Measurements from ENCODE around the gene MYRF. TPM values are rescaled to one million over a fixed set of nuclear protein-coding genes. Genes with fewer than 3 reads are reported as not detected.

Gene MYRF
- total RNA-seq, 1 experiment from 2014 or later: not detected

GRCh38 chr11:61792310-61793082 lies 40.1 kb downstream of the MYRF start, which contains the start of the genes FEN1 and TMEM258:
TSS of gene FEN1 (plus strand) at chr11:61792911. CDS start at chr11:61795362, 2,451 bp downstream.
TSS of gene TMEM258 (minus strand) at chr11:61792599. CDS start at chr11:61792558, 41 bp downstream.
- Histone ChIP-seq H3K4me1 (ENCODE audit: low read length) (peaks cover 26% of the 10 kb centered on the region), H3K4me3 (ENCODE audit: low read length) (peak within 1 kb of the TSS; percentile 90), H3K27me3 (ENCODE audit: low read length) (no peaks in the 10 kb centered on the region), H3K9ac (ENCODE audit: low read length) (peak within 1 kb of the TSS; percentile 94), H2AFZ (ENCODE audit: low read length) (peak within 1 kb of the TSS; percentile 91; the same call in 1 of the 2 replicates), H3K79me2 (ENCODE audit: low read length) (peaks cover 69% of the 10 kb centered on the region), H3K36me3 (ENCODE audit: insufficient read depth, low read length) (peaks cover 29% of the 10 kb centered on the region), H4K20me1 (ENCODE audit: insufficient read depth, low read depth, low read length) (peaks cover 7% of the 10 kb centered on the region; the same call in 1 of the 2 replicates), H3K4me2 (ENCODE audit: low read depth, low read length, poor library complexity, severe bottlenecking) (peak within 1 kb of the TSS; percentile 98), H3K9me3 (ENCODE audit: low read length) (no peaks in the 10 kb centered on the region), H3K27ac (ENCODE audit: low read length) (peak within 1 kb of the TSS; percentile 80), H3K9me2 (replicated peaks; ENCODE audit: insufficient read depth, low read length) (no peaks in the 10 kb centered on the region)
- DNase-seq: peak; percentile 96

- Histone ChIP-seq H3K36me3 (ENCODE audit: insufficient read depth, low read length) (peaks cover 28% of the 10 kb centered on the region), H3K4me1 (ENCODE audit: low read length) (peaks cover 27% of the 10 kb centered on the region), H3K9ac (ENCODE audit: low read length) (peak overlapping the region; percentile 94), H3K79me2 (ENCODE audit: low read length) (peaks cover 73% of the 10 kb centered on the region), H3K4me3 (ENCODE audit: low read length) (peak overlapping the region; percentile 90), H2AFZ (ENCODE audit: low read length) (peak overlapping the region; percentile 91; the same call in 1 of the 2 replicates), H3K9me3 (ENCODE audit: low read length) (no peaks in the 10 kb centered on the region), H3K27me3 (ENCODE audit: low read length) (no peaks in the 10 kb centered on the region), H3K27ac (ENCODE audit: low read length) (peak overlapping the region; percentile 80), H3K9me2 (replicated peaks; ENCODE audit: insufficient read depth, low read length) (no peaks in the 10 kb centered on the region), H3K4me2 (ENCODE audit: low read depth, low read length, poor library complexity, severe bottlenecking) (peak overlapping the region; percentile 98), H4K20me1 (ENCODE audit: insufficient read depth, low read depth, low read length) (peaks cover 7% of the 10 kb centered on the region; the same call in 1 of the 2 replicates)
- DNase-seq: no peak
These were observed 40.8 kb downstream of the MYRF start for GRCh38 chr11:61793083-61793828.

- Histone ChIP-seq H2AFZ (ENCODE audit: low read length) (no peak overlapping the region), H3K4me2 (ENCODE audit: low read depth, low read length, poor library complexity, severe bottlenecking) (peak overlapping the region; percentile 98), H3K36me3 (ENCODE audit: insufficient read depth, low read length) (peaks cover 33% of the 10 kb centered on the region), H3K79me2 (ENCODE audit: low read length) (peaks cover 77% of the 10 kb centered on the region), H3K9me2 (replicated peaks; ENCODE audit: insufficient read depth, low read length) (no peaks in the 10 kb centered on the region), H3K27me3 (ENCODE audit: low read length) (no peaks in the 10 kb centered on the region), H3K4me3 (ENCODE audit: low read length) (peak overlapping the region; percentile 90), H3K4me1 (ENCODE audit: low read length) (peaks cover 27% of the 10 kb centered on the region), H3K9ac (ENCODE audit: low read length) (peak overlapping the region; percentile 94), H3K27ac (ENCODE audit: low read length) (peak overlapping the region; percentile 80), H4K20me1 (ENCODE audit: insufficient read depth, low read depth, low read length) (peaks cover 7% of the 10 kb centered on the region; the same call in 1 of the 2 replicates), H3K9me3 (ENCODE audit: low read length) (no peaks in the 10 kb centered on the region)
- DNase-seq: no peak
These were observed 41.4 kb downstream of the MYRF start for GRCh38 chr11:61793829-61794204.

GRCh38 chr11:61794579-61794978 lies 42.1 kb downstream of the MYRF start:
- peaks cover 33% of the 10 kb centered on the region for H3K36me3 ChIP-seq (ENCODE audit: insufficient read depth, low read length)
- H3K79me2 ChIP-seq (ENCODE audit: low read length): peaks cover 77% of the 10 kb centered on the region
- H3K9me3 ChIP-seq (ENCODE audit: low read length): no peaks in the 10 kb centered on the region
- no peak overlapping the region for H3K27ac ChIP-seq (ENCODE audit: low read length)
- peaks cover 7% of the 10 kb centered on the region; the same call in 1 of the 2 replicates for H4K20me1 ChIP-seq (ENCODE audit: insufficient read depth, low read depth, low read length)
- no peak overlapping the region for H2AFZ ChIP-seq (ENCODE audit: low read length)
- no peak overlapping the region for H3K4me3 ChIP-seq (ENCODE audit: low read length)
- peak overlapping the region; percentile 98 for H3K4me2 ChIP-seq (ENCODE audit: low read depth, low read length, poor library complexity, severe bottlenecking)
- H3K4me1 ChIP-seq (ENCODE audit: low read length): peaks cover 27% of the 10 kb centered on the region
- no peak for DNase-seq
- no peaks in the 10 kb centered on the region for H3K27me3 ChIP-seq (ENCODE audit: low read length)
- H3K9ac ChIP-seq (ENCODE audit: low read length): peak overlapping the region; percentile 25
- no peaks in the 10 kb centered on the region for H3K9me2 ChIP-seq (replicated peaks; ENCODE audit: insufficient read depth, low read length)

- H3K79me2 ChIP-seq (ENCODE audit: low read length): peaks cover 73% of the 10 kb centered on the region
- H2AFZ ChIP-seq (ENCODE audit: low read length): no peak overlapping the region
- peaks cover 25% of the 10 kb centered on the region for H3K36me3 ChIP-seq (ENCODE audit: insufficient read depth, low read length)
- no peaks in the 10 kb centered on the region for H3K27me3 ChIP-seq (ENCODE audit: low read length)
- no peak for DNase-seq
- no peaks in the 10 kb centered on the region for H3K9me2 ChIP-seq (replicated peaks; ENCODE audit: insufficient read depth, low read length)
- H3K9me3 ChIP-seq (ENCODE audit: low read length): no peaks in the 10 kb centered on the region
- H3K4me1 ChIP-seq (ENCODE audit: low read length): peaks cover 27% of the 10 kb centered on the region
- H3K27ac ChIP-seq (ENCODE audit: low read length): no peak overlapping the region
- H3K4me2 ChIP-seq (ENCODE audit: low read depth, low read length, poor library complexity, severe bottlenecking): no peak overlapping the region
- peaks cover 7% of the 10 kb centered on the region; the same call in 1 of the 2 replicates for H4K20me1 ChIP-seq (ENCODE audit: insufficient read depth, low read depth, low read length)
- H3K9ac ChIP-seq (ENCODE audit: low read length): no peak overlapping the region
- H3K4me3 ChIP-seq (ENCODE audit: low read length): no peak overlapping the region
These were observed 43.0 kb downstream of the MYRF start for GRCh38 chr11:61795459-61795858.

GRCh38 chr11:61795876-61796526 lies 43.6 kb downstream of the MYRF start:
- Histone ChIP-seq H3K9ac (ENCODE audit: low read length) (no peak overlapping the region), H3K79me2 (ENCODE audit: low read length) (peaks cover 68% of the 10 kb centered on the region), H3K36me3 (ENCODE audit: insufficient read depth, low read length) (peaks cover 27% of the 10 kb centered on the region)

GRCh38 chr11:61797263-61797944 lies 45.0 kb downstream of the MYRF start:
- no peak overlapping the region for H3K4me2 ChIP-seq (ENCODE audit: low read depth, low read length, poor library complexity, severe bottlenecking)
- no peaks in the 10 kb centered on the region for H3K9me3 ChIP-seq (ENCODE audit: low read length)
- H3K27me3 ChIP-seq (ENCODE audit: low read length): no peaks in the 10 kb centered on the region
- peaks cover 54% of the 10 kb centered on the region for H3K79me2 ChIP-seq (ENCODE audit: low read length)
- peaks cover 7% of the 10 kb centered on the region; the same call in 1 of the 2 replicates for H4K20me1 ChIP-seq (ENCODE audit: insufficient read depth, low read depth, low read length)
- H3K4me3 ChIP-seq (ENCODE audit: low read length): no peak overlapping the region
- H3K27ac ChIP-seq (ENCODE audit: low read length): no peak overlapping the region
- DNase-seq: peak; percentile 88
- peaks cover 29% of the 10 kb centered on the region for H3K36me3 ChIP-seq (ENCODE audit: insufficient read depth, low read length)
- no peaks in the 10 kb centered on the region for H3K9me2 ChIP-seq (replicated peaks; ENCODE audit: insufficient read depth, low read length)
- no peak overlapping the region for H3K9ac ChIP-seq (ENCODE audit: low read length)
- H3K4me1 ChIP-seq (ENCODE audit: low read length): peaks cover 23% of the 10 kb centered on the region
- no peak overlapping the region for H2AFZ ChIP-seq (ENCODE audit: low read length)

More at GRCh38 chr11:61795876-61796526, 43.6 kb downstream of the MYRF start:
- Histone ChIP-seq H3K4me3 (ENCODE audit: low read length) (no peak overlapping the region), H3K4me2 (ENCODE audit: low read depth, low read length, poor library complexity, severe bottlenecking) (no peak overlapping the region), H3K9me3 (ENCODE audit: low read length) (no peaks in the 10 kb centered on the region), H4K20me1 (ENCODE audit: insufficient read depth, low read depth, low read length) (peaks cover 7% of the 10 kb centered on the region; the same call in 1 of the 2 replicates), H3K4me1 (ENCODE audit: low read length) (peaks cover 27% of the 10 kb centered on the region), H3K9me2 (replicated peaks; ENCODE audit: insufficient read depth, low read length) (no peaks in the 10 kb centered on the region), H3K27me3 (ENCODE audit: low read length) (no peaks in the 10 kb centered on the region), H2AFZ (ENCODE audit: low read length) (no peak overlapping the region), H3K27ac (ENCODE audit: low read length) (no peak overlapping the region)
- DNase-seq: no peak
